Central memory CD8-positive, alpha-beta T cell (primary cell): ENCODE results near the gene NAV3.

Experiments
- ATAC-seq: fragments of 150-1000 bp; cut with Tn5 transposase; replicated peaks from 2 replicates; pipeline ENCODE4 v1.10.0; 2022; ENCODE audit warnings: mild to moderate bottlenecking, moderate FRiP score, moderate number of reproducible peaks; ENCODE audit not compliant: poor library complexity, severe bottlenecking; ENCODE audit errors: extremely low read depth
- DNase-seq, 2 donors: peaks; one replicate each; pipeline ENCODE4 v3.0.0; 2021; ENCODE audit warnings: low spot score in 2 of 2
- H3K27ac Mint-ChIP-seq: one replicate; pipeline ENCODE4 v1.8.0; 2022; ENCODE audit warnings: low read depth, mild to moderate bottlenecking, moderate library complexity, mixed read lengths
- H3K27me3 Mint-ChIP-seq: one replicate; pipeline ENCODE4 v1.8.0; 2022; ENCODE audit warnings: mixed read lengths
- H3K36me3 Mint-ChIP-seq: one replicate; pipeline ENCODE4 v1.8.0; 2022; ENCODE audit warnings: mild to moderate bottlenecking, moderate library complexity, mixed read lengths; ENCODE audit not compliant: insufficient read depth
- H3K4me1 Mint-ChIP-seq: one replicate; pipeline ENCODE4 v1.8.0; 2022; ENCODE audit warnings: mixed read lengths
- H3K4me3 Mint-ChIP-seq: one replicate; pipeline ENCODE4 v1.8.0; 2022; ENCODE audit warnings: mild to moderate bottlenecking, moderate library complexity, mixed read lengths
- H3K9me3 Mint-ChIP-seq: one replicate; pipeline ENCODE4 v1.8.0; 2022; ENCODE audit warnings: mixed read lengths

Gene NAV3

DNA sequence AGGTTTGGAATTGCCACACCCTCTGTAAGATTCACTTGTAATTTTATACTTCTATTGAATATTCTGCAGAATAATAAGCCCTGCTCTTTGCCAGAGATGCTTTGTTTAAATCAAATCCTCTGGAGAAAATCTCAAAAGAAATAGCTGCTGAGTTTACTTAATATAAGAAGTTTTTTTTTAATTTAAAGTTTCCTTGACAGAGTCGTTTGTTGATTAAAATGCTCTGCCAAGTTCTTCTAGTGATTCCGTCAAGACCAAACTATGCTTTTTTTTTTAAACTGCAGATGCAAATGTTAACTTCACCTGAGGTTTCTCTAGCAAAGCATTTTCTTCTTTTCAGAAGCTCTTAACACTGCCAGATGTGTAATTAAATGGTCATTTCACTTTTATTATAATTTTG lies 13.4 kb upstream of the NAV3 start:
- Mint-ChIP-seq H3K27ac (no peak overlapping the region), H3K27me3 (no peaks in the 10 kb centered on the region), H3K4me1 (no peaks in the 10 kb centered on the region), H3K36me3 (no peaks in the 10 kb centered on the region), H3K4me3 (no peak overlapping the region), H3K9me3 (peaks cover 3% of the 10 kb centered on the region)
- DNase-seq, result no peak
- ATAC-seq, result no peak

DNA sequence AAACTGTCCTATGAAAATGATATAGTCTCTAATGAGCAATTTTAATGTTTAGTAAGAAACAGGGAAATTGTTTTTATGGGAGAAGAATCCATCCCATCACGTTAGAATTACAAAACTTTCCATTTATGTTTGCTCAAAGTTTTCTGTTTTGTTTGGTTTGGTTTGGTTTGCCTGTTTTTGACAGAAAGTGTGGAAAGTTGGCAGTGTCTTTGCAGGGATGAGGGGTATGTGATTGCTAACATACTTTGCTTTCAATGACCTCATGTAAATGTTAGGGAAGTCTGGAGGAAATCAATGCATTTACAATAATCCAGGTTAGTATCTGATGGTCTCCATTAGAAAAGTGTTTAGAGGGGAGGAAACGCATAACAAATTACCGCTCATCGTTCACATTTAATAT lies 12.3 kb upstream of the NAV3 start:
- Mint-ChIP-seq H3K4me3 (no peak overlapping the region), H3K4me1 (no peaks in the 10 kb centered on the region), H3K9me3 (peaks cover 11% of the 10 kb centered on the region), H3K36me3 (no peaks in the 10 kb centered on the region), H3K27me3 (no peaks in the 10 kb centered on the region), H3K27ac (no peak overlapping the region)
- ATAC-seq, result no peak
- DNase-seq, result no peak

DNA sequence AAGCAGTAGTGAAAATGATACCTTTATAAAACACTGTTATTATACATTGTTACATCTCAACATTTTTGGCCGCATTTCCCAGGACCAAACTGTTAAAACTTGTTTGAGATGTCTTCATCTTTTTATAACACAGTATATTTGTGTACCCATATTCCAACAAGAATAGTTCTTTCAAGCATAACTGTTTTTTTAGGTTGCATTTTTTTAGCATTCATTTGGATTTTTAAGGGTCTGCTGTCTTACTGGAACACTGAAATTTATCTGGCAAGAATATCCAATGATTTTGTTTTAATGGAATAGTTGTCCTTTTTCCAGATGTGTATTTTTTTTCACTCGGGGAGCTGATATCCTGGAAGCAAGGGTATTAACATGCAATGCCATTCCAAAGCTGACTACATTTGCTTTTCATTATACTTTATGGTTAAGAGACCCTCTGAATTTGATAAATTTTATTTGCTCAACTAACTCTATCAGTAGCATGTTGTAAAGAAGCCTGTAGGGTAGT lies 8.9 kb upstream of the NAV3 start:
- Mint-ChIP-seq H3K27me3 (no peaks in the 10 kb centered on the region), H3K36me3 (no peaks in the 10 kb centered on the region)

DNA sequence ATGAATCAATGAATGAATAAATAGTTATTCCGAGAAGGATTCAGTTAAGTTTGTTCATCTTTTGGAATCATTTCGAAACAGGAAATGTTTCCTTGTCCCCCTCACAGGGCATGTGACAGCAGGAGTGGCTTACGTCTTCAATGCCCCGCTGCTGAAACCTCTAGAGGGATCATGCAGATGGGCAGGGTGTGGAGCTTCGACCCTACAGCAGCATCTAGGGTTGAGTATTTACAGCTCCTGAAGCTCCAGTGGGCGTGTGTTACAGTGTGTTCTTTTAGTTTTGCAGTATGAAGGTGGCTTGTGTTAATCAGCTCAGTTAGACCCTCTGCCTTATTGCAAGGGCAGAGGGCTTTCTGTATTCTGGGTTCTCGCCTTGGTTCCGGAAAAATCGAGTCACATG lies 2.6 kb downstream of the NAV3 start:
- no peaks in the 10 kb centered on the region for H3K36me3 Mint-ChIP-seq
- no peak overlapping the region for H3K4me3 Mint-ChIP-seq
- no peaks in the 10 kb centered on the region for H3K4me1 Mint-ChIP-seq
- DNase-seq (no peak), ATAC-seq (no peak)
- no peaks in the 10 kb centered on the region for H3K27me3 Mint-ChIP-seq
- H3K27ac Mint-ChIP-seq, result no peak overlapping the region
- peaks cover 12% of the 10 kb centered on the region for H3K9me3 Mint-ChIP-seq

More for the DNA sequence above, 8.9 kb upstream of the NAV3 start:
- Mint-ChIP-seq H3K27ac (no peak overlapping the region), H3K4me1 (no peaks in the 10 kb centered on the region), H3K9me3 (peaks cover 18% of the 10 kb centered on the region), H3K4me3 (no peak overlapping the region)
- no peak for ATAC-seq
- DNase-seq, result no peak

DNA sequence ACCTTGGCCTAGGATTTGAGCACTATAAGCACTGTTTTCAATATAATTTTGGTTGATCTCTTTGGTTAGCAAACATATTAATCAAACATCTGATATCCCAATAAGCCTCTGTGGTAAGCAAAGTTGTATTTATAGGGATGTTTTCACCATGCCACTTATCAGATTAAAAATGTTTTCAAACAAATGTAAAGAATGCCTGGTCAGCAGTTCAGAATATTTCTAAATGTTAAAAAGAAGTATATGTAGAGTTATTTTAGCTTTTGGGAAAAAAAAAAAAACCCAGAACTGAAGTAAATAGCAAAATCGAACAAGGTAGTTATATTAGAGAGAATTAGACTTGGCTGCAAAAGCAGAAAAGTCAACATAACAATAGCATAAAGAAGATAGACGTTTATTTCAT lies 3.9 kb downstream of the NAV3 start:
- Mint-ChIP-seq H3K36me3 (no peaks in the 10 kb centered on the region), H3K9me3 (peaks cover 12% of the 10 kb centered on the region), H3K4me3 (no peak overlapping the region), H3K27me3 (no peaks in the 10 kb centered on the region), H3K27ac (no peak overlapping the region), H3K4me1 (no peaks in the 10 kb centered on the region)
- DNase-seq (no peak), ATAC-seq (no peak)

DNA sequence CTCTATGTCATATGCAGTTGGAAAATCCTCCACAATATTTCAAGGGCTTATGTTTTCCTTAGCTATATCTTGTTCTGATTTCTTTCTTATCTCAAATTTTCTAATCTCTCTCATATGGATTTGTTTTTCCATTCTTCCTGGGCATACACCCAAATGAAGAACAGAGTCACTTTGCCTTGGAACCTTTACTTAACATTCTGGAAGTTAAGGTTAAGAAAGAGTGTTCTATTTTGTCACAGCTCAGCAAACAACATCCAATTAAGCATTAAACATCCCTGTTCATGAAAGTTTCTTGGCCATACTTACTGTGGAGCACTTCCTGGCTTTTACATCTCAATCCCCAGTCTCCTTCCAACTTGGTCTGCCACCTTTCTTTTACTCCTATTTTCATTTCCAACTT lies 5.3 kb downstream of the NAV3 start:
- H3K36me3 Mint-ChIP-seq, result no peaks in the 10 kb centered on the region
- H3K9me3 Mint-ChIP-seq, result peaks cover 12% of the 10 kb centered on the region
- DNase-seq (no peak), ATAC-seq (no peak)
- H3K27me3 Mint-ChIP-seq, result no peaks in the 10 kb centered on the region
- no peaks in the 10 kb centered on the region for H3K4me1 Mint-ChIP-seq
- H3K27ac Mint-ChIP-seq, result no peak overlapping the region
- no peak overlapping the region for H3K4me3 Mint-ChIP-seq

DNA sequence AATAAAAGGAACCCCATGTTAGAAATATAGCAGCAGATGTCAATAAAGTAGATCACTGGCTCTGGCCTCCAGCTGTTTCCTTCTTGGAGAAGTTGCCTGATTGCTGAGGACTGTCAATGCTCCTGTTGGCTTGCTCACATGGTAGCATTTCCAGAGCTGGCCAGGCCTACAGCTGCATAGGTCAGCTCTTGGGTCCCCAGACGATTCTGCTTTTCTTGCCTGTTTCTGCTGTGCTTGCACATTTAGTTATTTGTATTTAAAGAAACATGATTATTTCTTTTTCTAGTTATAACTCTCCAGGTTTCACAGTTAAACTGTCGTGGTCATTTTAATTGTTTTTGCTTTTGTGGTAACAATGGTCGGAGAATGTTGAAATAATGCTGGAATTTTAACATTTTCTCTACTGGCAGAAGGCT lies 7.2 kb downstream of the NAV3 start:
- no peak for ATAC-seq
- H3K4me3 Mint-ChIP-seq, result no peak overlapping the region
- DNase-seq, result no peak
- no peaks in the 10 kb centered on the region for H3K36me3 Mint-ChIP-seq
- H3K9me3 Mint-ChIP-seq, result peaks cover 16% of the 10 kb centered on the region
- H3K27me3 Mint-ChIP-seq, result no peaks in the 10 kb centered on the region
- H3K4me1 Mint-ChIP-seq, result no peaks in the 10 kb centered on the region
- no peak overlapping the region for H3K27ac Mint-ChIP-seq

DNA sequence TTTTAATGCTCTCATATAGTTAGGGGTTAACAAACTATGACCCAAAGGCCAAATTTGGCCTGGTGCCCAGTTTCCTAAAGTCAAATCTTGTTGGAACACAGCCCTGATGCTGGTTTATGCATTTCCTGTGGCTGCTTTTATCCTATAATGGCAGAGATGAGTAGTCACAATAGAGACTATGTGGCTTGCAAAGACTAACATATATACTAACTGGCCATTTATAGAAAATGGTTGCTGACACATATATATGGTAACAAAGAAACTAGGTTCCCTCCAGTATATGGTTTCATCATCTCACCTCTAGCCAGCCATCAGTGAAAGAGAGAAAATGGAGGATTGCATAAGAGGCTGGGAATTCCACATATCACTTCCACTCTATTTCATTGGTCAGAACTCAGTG lies 10.8 kb downstream of the NAV3 start:
- Mint-ChIP-seq H3K36me3 (no peaks in the 10 kb centered on the region), H3K27me3 (no peaks in the 10 kb centered on the region), H3K4me3 (no peak overlapping the region), H3K4me1 (no peaks in the 10 kb centered on the region), H3K9me3 (peaks cover 5% of the 10 kb centered on the region), H3K27ac (no peak overlapping the region)
- ATAC-seq (no peak), DNase-seq (no peak)

DNA sequence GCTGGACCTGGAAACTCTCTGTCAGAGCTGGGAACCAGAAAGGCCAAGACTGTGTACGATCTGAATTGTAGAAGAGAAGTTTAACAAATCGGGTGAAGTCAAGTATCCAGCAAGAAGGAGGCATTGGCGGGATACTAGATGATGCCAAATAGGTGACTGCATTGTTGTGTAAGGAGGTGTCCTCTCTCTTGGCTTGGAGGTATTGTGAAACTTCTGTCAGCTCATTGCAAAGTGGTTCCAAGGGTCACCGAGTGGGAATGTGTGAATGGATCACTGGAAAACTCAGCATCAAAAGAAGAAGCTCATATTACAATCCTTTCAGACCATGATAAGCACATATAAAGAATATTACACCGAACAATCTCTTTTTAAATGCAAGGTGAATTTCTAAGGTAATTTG lies 11.7 kb downstream of the NAV3 start:
- H3K36me3 Mint-ChIP-seq, result no peaks in the 10 kb centered on the region
- DNase-seq, result no peak
- ATAC-seq, result no peak
- H3K27ac Mint-ChIP-seq, result no peak overlapping the region
- H3K9me3 Mint-ChIP-seq, result peaks cover 12% of the 10 kb centered on the region
- no peaks in the 10 kb centered on the region for H3K4me1 Mint-ChIP-seq
- no peaks in the 10 kb centered on the region for H3K27me3 Mint-ChIP-seq
- no peak overlapping the region for H3K4me3 Mint-ChIP-seq

DNA sequence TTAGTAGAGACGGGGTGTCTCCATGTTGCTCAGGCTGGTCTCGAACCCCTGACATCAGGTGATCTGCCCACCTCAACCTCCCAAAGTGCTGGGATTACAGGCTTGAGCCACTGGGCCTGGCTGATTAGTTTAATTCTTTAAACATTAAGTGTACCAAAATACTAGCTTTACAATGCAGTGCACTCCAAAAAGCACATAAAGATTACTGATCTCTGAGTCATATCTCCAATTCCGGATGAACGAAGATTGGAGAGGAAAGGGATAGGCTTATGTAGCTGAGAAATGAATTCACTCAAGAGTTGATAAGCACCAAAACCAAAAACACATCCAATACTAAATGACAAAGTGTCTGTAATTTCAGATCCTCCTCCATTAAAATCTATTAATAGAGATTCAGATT lies 15.1 kb downstream of the NAV3 start:
- H3K4me1 Mint-ChIP-seq, result no peaks in the 10 kb centered on the region

DNA sequence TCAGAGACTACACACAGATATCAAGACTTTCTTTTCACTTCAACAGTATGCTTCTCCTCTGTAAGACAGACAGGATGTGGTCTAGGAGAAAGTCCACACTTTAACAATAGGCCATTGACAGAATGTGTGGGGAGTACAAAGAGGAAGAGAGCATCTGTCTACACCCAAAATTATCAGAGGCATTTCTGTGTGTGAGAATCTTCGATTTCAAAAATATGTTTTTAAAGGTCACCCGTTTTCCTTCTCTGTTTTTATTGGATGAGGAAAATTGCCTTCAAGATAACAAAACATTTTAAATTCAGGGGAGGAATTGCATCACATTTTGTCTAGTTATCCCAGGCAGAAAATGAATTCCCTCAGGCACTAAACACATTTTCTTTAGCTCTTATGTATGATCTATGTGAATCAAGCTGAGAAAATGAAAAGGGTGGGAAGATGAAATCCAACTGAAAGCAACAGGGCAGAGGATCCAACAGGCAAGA lies 16.4 kb downstream of the NAV3 start:
- Mint-ChIP-seq H3K9me3 (peaks cover 22% of the 10 kb centered on the region), H3K27me3 (no peaks in the 10 kb centered on the region), H3K4me3 (no peak overlapping the region), H3K4me1 (no peaks in the 10 kb centered on the region), H3K36me3 (no peaks in the 10 kb centered on the region), H3K27ac (no peak overlapping the region)
- DNase-seq (no peak), ATAC-seq (no peak)

More for the DNA sequence above, 15.1 kb downstream of the NAV3 start:
- ATAC-seq (no peak), DNase-seq (no peak)
- Mint-ChIP-seq H3K4me3 (no peak overlapping the region), H3K27ac (no peak overlapping the region), H3K36me3 (no peaks in the 10 kb centered on the region), H3K9me3 (peaks cover 18% of the 10 kb centered on the region), H3K27me3 (no peaks in the 10 kb centered on the region)

DNA sequence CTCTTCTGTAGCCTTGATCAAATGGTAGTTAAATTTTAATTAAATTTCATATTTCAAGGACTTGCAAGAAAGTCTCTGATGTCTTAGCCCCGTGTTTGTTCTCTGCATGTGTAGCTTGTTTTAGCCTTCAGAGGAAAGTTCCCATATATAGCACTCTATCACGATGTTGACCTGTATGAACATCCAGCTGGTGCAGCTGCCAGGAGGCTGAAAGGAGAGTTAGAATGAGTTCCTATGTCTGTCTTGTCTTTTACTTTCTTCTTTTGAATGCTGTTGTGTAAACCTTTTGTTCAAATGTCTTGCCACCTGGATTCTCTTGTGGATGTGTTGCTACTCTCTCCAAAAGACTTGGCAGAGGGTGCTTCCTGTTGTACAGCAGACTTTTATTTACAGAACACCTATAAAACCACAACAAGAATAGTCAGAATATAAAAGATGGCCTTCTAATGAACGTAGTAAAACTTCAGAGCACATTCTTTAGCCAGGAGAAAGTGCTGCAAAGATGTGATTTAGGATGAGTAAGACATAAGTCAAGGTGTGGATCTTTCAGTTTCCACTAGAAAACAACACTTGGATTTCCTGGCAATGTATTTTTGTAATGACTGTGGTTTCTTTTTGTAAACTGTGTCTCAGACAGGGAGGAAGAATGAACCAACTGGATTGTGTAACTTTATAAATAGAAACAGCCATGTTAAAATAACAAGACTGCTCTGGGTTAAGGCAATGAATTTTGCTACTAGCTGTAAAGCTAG lies 17.2 kb downstream of the NAV3 start:
- Mint-ChIP-seq H3K27ac (no peak overlapping the region), H3K4me3 (no peak overlapping the region)

DNA sequence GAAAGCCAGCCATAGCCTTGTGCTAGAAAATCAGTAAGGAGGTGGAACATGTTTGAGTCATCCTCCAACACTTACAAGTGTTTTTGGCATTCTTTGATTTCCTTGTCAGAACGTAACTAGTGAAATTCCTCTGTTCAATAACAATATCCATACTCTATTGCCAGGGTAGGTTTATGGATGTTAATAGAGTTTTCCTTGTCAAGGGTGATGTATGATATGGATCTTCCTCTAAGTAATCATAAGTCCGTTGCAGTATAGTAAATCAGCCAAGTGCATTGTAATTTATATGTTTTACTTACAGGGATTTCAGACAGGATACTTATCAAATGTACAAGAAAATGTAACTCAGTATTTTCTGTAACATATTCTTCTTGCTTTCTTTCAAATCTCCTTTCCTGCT lies 19.4 kb downstream of the NAV3 start:
- ATAC-seq (no peak), DNase-seq (no peak)
- Mint-ChIP-seq H3K27me3 (no peaks in the 10 kb centered on the region), H3K9me3 (peaks cover 26% of the 10 kb centered on the region), H3K4me3 (no peak overlapping the region), H3K36me3 (no peaks in the 10 kb centered on the region), H3K4me1 (no peaks in the 10 kb centered on the region), H3K27ac (no peak overlapping the region)

More for the DNA sequence above, 17.2 kb downstream of the NAV3 start:
- no peaks in the 10 kb centered on the region for H3K36me3 Mint-ChIP-seq
- peaks cover 19% of the 10 kb centered on the region for H3K9me3 Mint-ChIP-seq
- no peaks in the 10 kb centered on the region for H3K27me3 Mint-ChIP-seq
- DNase-seq, result no peak
- ATAC-seq, result no peak
- no peaks in the 10 kb centered on the region for H3K4me1 Mint-ChIP-seq
